WTC11 (cell line): ENCODE data around the gene GART. TPM values are rescaled to one million over a fixed set of nuclear protein-coding genes. Genes with fewer than 3 reads are reported as not detected.

Experiments
- ATAC-seq: fragments of 200-7000 bp; cut with Tn5 transposase; 2 replicates; pipeline ENCODE4 v1.10.0; 2021; ENCODE audit warnings: mild to moderate bottlenecking, moderate library complexity
- CTCF ChIA-PET: fragments of 300-600 bp; sonication (Branson Sonifier 250); formaldehyde crosslinking; loops from one replicate; lab custom pipeline; 2021; ENCODE audit warnings: antibody characterized with exemption; lab: Charles Lee
- POLR2A ChIA-PET: fragments of 350-600 bp; sonication (Branson Sonifier 250); formaldehyde crosslinking; loops from one replicate; lab custom pipeline; 2021; ENCODE audit warnings: antibody characterized with exemption; lab: Charles Lee
- DNase-seq: peaks from one replicate; pipeline ENCODE4 v3.0.0; 2021; ENCODE audit warnings: low spot score
- H3K27ac Mint-ChIP-seq: 2 replicates; pipeline ENCODE4 v1.8.0; 2021; ENCODE audit warnings: mixed read lengths
- H3K27me3 Mint-ChIP-seq: 2 replicates; pipeline ENCODE4 v1.8.0; 2021; ENCODE audit warnings: low read depth, mild to moderate bottlenecking, moderate library complexity, mixed read lengths
- H3K36me3 Mint-ChIP-seq: 2 replicates; pipeline ENCODE4 v1.8.0; 2021; ENCODE audit warnings: mixed read lengths
- H3K4me1 Mint-ChIP-seq: 2 replicates; pipeline ENCODE4 v1.8.0; 2022; ENCODE audit warnings: mixed read lengths
- H3K4me3 Mint-ChIP-seq: 2 replicates; pipeline ENCODE4 v1.8.0; 2021; ENCODE audit warnings: mild to moderate bottlenecking, moderate library complexity, mixed read lengths
- H3K9me3 Mint-ChIP-seq: 2 replicates; pipeline ENCODE4 v1.8.0; 2021; ENCODE audit warnings: mixed read lengths
- FOXP1 ChIP-seq: sonication (generic); formaldehyde crosslinking; IDR thresholded peaks from 2 replicates; pipeline ENCODE4 v1.8.0; 2022; ENCODE audit warnings: missing genetic modification reagents, mild to moderate bottlenecking, moderate library complexity, borderline replicate concordance
- NFATC4 ChIP-seq: fragments of 250-450 bp; sonication (Bioruptor Pico); IDR thresholded peaks from 2 replicates; pipeline ENCODE4 v1.9.0; 2021; ENCODE audit warnings: mild to moderate bottlenecking
- NR3C1 ChIP-seq: sonication (generic); formaldehyde crosslinking; conservative IDR thresholded peaks from 2 replicates; pipeline ENCODE4 v1.8.1; 2023; ENCODE audit warnings: low read depth, mild to moderate bottlenecking, missing genetic modification reagents
- SMAD3 ChIP-seq: sonication (generic); formaldehyde crosslinking; IDR thresholded peaks from 2 replicates; pipeline ENCODE4 v1.8.0; 2022; ENCODE audit warnings: missing genetic modification reagents, mild to moderate bottlenecking, borderline replicate concordance
- SP1 ChIP-seq: sonication (generic); formaldehyde crosslinking; conservative IDR thresholded peaks from 2 replicates; pipeline ENCODE4 v1.8.1; 2022; ENCODE audit warnings: missing genetic modification reagents
- TEAD1 ChIP-seq: sonication (generic); formaldehyde crosslinking; IDR thresholded peaks from 2 replicates; pipeline ENCODE4 v1.8.0; 2022; ENCODE audit warnings: mild to moderate bottlenecking, missing genetic modification reagents
- ZNF423 ChIP-seq: fragments of 250-450 bp; sonication (Bioruptor Pico); IDR thresholded peaks from 2 replicates; pipeline ENCODE4 v2.1.2; 2022; ENCODE audit warnings: mild to moderate bottlenecking, moderate library complexity
- total RNA-seq: library from RNA; stranded (reverse); gene quantifications from 3 replicates; pipeline ENCODE4 v1.2.3, GENCODE V29; 2021
- TF ChIP-seq, protein P1 (sequence below): fragments of 250-450 bp; sonication (Bioruptor Pico); conservative IDR thresholded peaks from 2 replicates; pipeline ENCODE4 v1.9.0; 2021; ENCODE audit warnings: mild to moderate bottlenecking
- TF ChIP-seq, protein P2 (sequence below): fragments of 250-450 bp; sonication (Bioruptor Pico); IDR thresholded peaks from 2 replicates; pipeline ENCODE4 v1.8.0; 2021; ENCODE audit warnings: mild to moderate bottlenecking
- TF ChIP-seq, protein P3 (sequence below): sonication (generic); formaldehyde crosslinking; IDR thresholded peaks from 2 replicates; pipeline ENCODE4 v1.8.1; 2022; ENCODE audit warnings: mild to moderate bottlenecking, missing genetic modification reagents, moderate library complexity, borderline replicate concordance
- TF ChIP-seq, protein P4 (sequence below): sonication (generic); formaldehyde crosslinking; IDR thresholded peaks from 2 replicates; pipeline ENCODE4 v1.8.1; 2023; ENCODE audit warnings: mild to moderate bottlenecking, missing genetic modification reagents
- TF ChIP-seq, protein P5 (sequence below): sonication (generic); formaldehyde crosslinking; IDR thresholded peaks from 2 replicates; pipeline ENCODE4 v1.8.1; 2022; ENCODE audit warnings: low read depth, missing genetic modification reagents, borderline replicate concordance
- TF ChIP-seq, protein P6 (sequence below): sonication (generic); formaldehyde crosslinking; IDR thresholded peaks from 2 replicates; pipeline ENCODE4 v1.8.0; 2022; ENCODE audit warnings: missing genetic modification reagents
- TF ChIP-seq, protein P7 (sequence below): sonication (generic); formaldehyde crosslinking; conservative IDR thresholded peaks from 2 replicates; pipeline ENCODE4 v1.8.1; 2023; ENCODE audit warnings: mild to moderate bottlenecking, low read depth, missing genetic modification reagents, moderate library complexity

The GART gene
- total RNA-seq, 1 experiment from 2014 or later = 223 TPM

DNA sequence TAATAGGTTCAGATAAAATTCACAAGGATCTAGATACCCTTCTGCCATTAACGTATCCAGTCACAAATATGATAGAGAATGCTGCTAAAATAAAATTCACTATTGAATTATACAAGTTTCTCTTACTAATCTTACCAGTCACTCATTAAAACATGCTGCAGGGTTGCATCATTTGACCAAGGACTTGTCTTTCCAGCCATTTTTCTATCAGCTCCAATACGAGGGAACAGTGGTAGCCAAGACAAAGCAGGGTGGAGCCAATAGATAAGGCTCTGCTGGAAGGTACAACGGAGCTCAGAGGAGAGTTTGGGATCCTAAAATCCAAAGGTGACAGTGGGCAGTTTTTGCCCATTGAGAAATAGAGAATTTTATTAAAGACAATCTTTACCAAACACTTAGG, 42.5 kb upstream of the GART start:
- no peak for TF ChIP-seq SMAD3 (CRISPR knock-in tag)
- TF ChIP-seq TEAD1 = no peak
- TF ChIP-seq, protein P1, sequence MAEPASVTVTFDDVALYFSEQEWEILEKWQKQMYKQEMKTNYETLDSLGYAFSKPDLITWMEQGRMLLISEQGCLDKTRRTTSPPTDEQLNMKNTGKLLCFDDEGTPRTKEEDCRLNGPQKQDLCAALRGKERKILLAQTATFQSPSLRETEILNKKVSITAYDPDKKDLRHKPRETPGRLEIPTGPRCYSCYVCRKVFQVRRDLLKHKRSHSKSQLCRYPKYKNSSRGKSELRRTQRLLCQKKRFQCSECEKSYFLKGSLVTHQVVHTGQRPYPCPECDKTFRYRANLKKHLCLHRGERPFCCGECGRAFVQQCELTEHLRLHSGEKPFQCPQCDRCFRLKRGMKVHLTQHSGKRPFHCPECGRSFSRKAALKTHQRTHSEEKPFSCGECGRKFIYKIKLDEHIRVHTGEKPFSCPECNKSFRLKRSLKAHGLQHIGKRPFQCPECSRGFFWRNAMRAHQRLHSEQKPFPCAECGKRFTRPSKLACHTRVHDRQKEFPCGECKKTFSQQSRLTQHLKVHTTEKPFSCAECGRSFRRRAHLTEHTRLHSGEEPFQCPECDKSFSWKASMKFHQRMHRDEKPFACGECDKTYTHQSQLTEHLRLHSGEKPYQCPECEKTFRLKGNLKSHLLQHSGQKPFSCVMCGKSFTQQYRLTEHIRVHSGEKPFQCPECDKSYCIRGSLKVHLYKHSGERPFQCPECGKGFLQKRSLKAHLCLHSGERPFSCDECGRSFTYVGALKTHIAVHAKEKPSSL (CRISPR knock-in tag) = no peak
- TF ChIP-seq, protein P2, sequence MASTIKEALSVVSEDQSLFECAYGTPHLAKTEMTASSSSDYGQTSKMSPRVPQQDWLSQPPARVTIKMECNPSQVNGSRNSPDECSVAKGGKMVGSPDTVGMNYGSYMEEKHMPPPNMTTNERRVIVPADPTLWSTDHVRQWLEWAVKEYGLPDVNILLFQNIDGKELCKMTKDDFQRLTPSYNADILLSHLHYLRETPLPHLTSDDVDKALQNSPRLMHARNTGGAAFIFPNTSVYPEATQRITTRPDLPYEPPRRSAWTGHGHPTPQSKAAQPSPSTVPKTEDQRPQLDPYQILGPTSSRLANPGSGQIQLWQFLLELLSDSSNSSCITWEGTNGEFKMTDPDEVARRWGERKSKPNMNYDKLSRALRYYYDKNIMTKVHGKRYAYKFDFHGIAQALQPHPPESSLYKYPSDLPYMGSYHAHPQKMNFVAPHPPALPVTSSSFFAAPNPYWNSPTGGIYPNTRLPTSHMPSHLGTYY (CRISPR knock-in tag) = no peak
- TF ChIP-seq, protein P3, sequence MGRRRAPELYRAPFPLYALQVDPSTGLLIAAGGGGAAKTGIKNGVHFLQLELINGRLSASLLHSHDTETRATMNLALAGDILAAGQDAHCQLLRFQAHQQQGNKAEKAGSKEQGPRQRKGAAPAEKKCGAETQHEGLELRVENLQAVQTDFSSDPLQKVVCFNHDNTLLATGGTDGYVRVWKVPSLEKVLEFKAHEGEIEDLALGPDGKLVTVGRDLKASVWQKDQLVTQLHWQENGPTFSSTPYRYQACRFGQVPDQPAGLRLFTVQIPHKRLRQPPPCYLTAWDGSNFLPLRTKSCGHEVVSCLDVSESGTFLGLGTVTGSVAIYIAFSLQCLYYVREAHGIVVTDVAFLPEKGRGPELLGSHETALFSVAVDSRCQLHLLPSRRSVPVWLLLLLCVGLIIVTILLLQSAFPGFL (CRISPR knock-in tag) = no peak
- TF ChIP-seq FOXP1 = no peak
- TF ChIP-seq, protein P4, sequence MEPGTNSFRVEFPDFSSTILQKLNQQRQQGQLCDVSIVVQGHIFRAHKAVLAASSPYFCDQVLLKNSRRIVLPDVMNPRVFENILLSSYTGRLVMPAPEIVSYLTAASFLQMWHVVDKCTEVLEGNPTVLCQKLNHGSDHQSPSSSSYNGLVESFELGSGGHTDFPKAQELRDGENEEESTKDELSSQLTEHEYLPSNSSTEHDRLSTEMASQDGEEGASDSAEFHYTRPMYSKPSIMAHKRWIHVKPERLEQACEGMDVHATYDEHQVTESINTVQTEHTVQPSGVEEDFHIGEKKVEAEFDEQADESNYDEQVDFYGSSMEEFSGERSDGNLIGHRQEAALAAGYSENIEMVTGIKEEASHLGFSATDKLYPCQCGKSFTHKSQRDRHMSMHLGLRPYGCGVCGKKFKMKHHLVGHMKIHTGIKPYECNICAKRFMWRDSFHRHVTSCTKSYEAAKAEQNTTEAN = no peak
- TF ChIP-seq, protein P5, sequence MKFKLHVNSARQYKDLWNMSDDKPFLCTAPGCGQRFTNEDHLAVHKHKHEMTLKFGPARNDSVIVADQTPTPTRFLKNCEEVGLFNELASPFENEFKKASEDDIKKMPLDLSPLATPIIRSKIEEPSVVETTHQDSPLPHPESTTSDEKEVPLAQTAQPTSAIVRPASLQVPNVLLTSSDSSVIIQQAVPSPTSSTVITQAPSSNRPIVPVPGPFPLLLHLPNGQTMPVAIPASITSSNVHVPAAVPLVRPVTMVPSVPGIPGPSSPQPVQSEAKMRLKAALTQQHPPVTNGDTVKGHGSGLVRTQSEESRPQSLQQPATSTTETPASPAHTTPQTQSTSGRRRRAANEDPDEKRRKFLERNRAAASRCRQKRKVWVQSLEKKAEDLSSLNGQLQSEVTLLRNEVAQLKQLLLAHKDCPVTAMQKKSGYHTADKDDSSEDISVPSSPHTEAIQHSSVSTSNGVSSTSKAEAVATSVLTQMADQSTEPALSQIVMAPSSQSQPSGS (CRISPR knock-in tag) = no peak
- no peak for TF ChIP-seq NR3C1 (CRISPR knock-in tag)
- no peak for TF ChIP-seq SP1 (CRISPR knock-in tag)
- TF ChIP-seq, protein P6, sequence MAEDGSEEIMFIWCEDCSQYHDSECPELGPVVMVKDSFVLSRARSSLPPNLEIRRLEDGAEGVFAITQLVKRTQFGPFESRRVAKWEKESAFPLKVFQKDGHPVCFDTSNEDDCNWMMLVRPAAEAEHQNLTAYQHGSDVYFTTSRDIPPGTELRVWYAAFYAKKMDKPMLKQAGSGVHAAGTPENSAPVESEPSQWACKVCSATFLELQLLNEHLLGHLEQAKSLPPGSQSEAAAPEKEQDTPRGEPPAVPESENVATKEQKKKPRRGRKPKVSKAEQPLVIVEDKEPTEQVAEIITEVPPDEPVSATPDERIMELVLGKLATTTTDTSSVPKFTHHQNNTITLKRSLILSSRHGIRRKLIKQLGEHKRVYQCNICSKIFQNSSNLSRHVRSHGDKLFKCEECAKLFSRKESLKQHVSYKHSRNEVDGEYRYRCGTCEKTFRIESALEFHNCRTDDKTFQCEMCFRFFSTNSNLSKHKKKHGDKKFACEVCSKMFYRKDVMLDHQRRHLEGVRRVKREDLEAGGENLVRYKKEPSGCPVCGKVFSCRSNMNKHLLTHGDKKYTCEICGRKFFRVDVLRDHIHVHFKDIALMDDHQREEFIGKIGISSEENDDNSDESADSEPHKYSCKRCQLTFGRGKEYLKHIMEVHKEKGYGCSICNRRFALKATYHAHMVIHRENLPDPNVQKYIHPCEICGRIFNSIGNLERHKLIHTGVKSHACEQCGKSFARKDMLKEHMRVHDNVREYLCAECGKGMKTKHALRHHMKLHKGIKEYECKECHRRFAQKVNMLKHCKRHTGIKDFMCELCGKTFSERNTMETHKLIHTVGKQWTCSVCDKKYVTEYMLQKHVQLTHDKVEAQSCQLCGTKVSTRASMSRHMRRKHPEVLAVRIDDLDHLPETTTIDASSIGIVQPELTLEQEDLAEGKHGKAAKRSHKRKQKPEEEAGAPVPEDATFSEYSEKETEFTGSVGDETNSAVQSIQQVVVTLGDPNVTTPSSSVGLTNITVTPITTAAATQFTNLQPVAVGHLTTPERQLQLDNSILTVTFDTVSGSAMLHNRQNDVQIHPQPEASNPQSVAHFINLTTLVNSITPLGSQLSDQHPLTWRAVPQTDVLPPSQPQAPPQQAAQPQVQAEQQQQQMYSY (CRISPR knock-in tag) = no peak
- TF ChIP-seq, protein P7, sequence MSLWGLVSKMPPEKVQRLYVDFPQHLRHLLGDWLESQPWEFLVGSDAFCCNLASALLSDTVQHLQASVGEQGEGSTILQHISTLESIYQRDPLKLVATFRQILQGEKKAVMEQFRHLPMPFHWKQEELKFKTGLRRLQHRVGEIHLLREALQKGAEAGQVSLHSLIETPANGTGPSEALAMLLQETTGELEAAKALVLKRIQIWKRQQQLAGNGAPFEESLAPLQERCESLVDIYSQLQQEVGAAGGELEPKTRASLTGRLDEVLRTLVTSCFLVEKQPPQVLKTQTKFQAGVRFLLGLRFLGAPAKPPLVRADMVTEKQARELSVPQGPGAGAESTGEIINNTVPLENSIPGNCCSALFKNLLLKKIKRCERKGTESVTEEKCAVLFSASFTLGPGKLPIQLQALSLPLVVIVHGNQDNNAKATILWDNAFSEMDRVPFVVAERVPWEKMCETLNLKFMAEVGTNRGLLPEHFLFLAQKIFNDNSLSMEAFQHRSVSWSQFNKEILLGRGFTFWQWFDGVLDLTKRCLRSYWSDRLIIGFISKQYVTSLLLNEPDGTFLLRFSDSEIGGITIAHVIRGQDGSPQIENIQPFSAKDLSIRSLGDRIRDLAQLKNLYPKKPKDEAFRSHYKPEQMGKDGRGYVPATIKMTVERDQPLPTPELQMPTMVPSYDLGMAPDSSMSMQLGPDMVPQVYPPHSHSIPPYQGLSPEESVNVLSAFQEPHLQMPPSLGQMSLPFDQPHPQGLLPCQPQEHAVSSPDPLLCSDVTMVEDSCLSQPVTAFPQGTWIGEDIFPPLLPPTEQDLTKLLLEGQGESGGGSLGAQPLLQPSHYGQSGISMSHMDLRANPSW (CRISPR knock-in tag) = no peak
- no peak for TF ChIP-seq NFATC4 (CRISPR knock-in tag)
- TF ChIP-seq ZNF423 = no peak
- CTCF ChIA-PET = interaction anchor here (0.8 kb wide), 1 partner anchor 311 kb away, joined by 3 read pairs; no protein-coding TSS in a partner anchor
- Mint-ChIP-seq H3K4me1 (peaks cover 20% of the 10 kb centered on the region), H3K9me3 (no peaks in the 10 kb centered on the region), H3K4me3 (no peak overlapping the region), H3K27me3 (no peaks in the 10 kb centered on the region), H3K36me3 (peaks cover 19% of the 10 kb centered on the region), H3K27ac (no peak overlapping the region)
- POLR2A ChIA-PET = no interaction called here
- no peak for ATAC-seq
- no peak for DNase-seq
